ENCODE measurements around the gene ZNF697.
"Not testable (repeated sequence)": the region's sequence is repeated elsewhere in the genome, so short reads cannot be mapped to it uniquely, and the experiment has no call there.

- TF ChIP-seq POLR2A, CTCF (IDR thresholded peaks at IDR 0.05): not testable (repeated sequence)
Observed at GRCh38 chr1:119602789-119603188, 45.3 kb downstream of the ZNF697 start.

Measured in lower leg skin (tissue), 3 donors.